AG10803 (cell line): ENCODE results near the gene ACBD3.
A peak's percentile ranks its signal among the peaks of the same experiment; 100 is the strongest.

Experiments
- DNase-seq: peaks from one replicate; pipeline ENCODE4 v3.0.0; 2010; ENCODE audit warnings: low read depth
- H3K4me3 ChIP-seq: 2 replicates; pipeline ENCODE4 v1.5.1; 2011; ENCODE audit warnings: mild to moderate bottlenecking, low read length, control low read depth
- CTCF ChIP-seq: conservative IDR thresholded peaks from 2 replicates; pipeline ENCODE4 v1.5.1; 2011; ENCODE audit warnings: mild to moderate bottlenecking, low read length, control low read depth, inconsistent platforms

Gene ACBD3

DNA sequence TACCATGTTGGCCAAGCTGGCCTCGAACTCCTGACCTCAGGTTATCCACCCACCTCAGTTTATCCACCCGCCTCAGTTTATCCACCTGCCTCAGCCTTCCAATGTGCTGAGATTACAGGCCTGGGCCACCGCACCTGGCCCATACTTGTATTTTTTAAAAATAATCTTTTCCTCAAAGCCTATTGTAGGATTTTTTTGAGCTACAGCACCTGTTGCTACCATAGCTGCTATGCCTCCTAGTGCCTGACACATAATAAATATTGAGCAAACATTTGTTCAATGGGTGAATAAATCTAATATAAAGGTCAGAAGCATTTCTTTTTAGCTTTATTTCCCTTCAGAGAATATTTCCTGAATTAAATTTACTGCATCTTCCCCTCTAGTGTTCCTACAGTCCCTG, 15.7 kb upstream of the ACBD3 start:
- no peak for TF ChIP-seq CTCF
- no peak overlapping the region for H3K4me3 ChIP-seq
- no peak for DNase-seq

GRCh38 chr1:226201029-226201593, 14.6 kb upstream of the ACBD3 start:
- no peak for DNase-seq
- H3K4me3 ChIP-seq, result no peak overlapping the region
- TF ChIP-seq CTCF, result peak; percentile 33

DNA sequence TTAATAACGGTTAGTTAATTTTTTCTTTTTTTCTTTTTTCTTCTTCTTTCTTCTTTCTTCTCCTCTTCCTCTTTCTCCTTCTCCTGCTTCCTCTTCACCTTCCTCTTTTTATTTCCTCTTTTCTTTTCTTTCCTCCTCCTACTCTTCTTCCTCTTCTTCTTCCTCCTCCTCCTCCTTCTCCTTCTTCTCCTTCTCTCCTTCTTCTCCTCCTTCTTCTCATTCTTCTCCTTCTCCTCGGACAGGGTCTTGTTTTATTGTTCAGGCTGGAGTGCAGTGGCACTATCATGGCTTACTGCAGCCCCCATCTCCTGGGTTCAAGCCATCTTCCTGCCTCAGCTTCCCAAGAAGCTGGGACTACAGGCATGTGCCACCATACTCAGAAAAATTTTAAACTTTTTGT, 13.4 kb upstream of the ACBD3 start:
- no peak for DNase-seq
- TF ChIP-seq CTCF, result no peak
- no peak overlapping the region for H3K4me3 ChIP-seq

- no peak for DNase-seq
- TF ChIP-seq CTCF, result no peak
- no peak overlapping the region for H3K4me3 ChIP-seq
These were observed 8.6 kb upstream of the ACBD3 start for GRCh38 chr1:226195144-226195543.

DNA sequence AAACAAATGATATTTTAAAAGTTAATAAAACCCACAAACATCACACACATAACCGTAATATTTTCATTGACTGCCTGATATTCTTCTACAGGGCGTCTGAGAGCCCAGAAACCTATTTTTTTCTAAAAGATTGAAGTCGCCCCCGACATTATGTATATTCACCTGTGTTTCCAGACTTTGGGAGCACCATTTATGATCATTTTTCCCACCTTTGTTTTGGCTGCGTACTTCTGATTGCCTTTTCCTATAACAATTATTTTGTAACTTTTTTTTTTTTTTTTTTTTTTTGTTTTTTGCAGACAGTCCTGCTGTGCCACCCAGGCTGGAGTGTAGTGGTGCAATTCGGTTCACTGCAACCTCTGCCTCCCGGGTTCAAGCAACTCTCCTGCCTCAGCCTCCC, 839 bp upstream of the ACBD3 start:
- no peak for TF ChIP-seq CTCF
- no peak for DNase-seq
- peak overlapping the region; percentile 97 for H3K4me3 ChIP-seq

DNA sequence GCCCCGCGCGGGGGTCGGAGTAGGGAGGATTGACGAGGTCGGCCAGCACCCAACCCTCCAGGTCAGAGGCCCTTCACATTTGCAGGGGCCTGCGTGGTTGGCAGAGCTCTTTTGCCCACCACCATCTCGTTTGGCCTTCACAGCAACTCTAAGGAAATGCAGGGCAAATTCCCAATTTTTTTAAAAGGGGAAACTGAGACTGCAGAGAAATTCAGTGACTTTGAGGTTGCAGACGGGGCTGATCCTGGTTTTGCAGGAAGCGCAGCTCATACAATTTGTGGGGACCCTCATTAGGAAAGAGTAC, 430 bp upstream of the ACBD3 start:
- H3K4me3 ChIP-seq, result peak overlapping the region; percentile 97

More for the DNA sequence above, 430 bp upstream of the ACBD3 start:
- DNase-seq, result no peak
- TF ChIP-seq CTCF, result no peak
